Middle frontal gyrus (tissue), 1 donor: ENCODE results near the gene TBC1D9.

Experiments
- DNase-seq: peaks from one replicate; pipeline ENCODE4 v3.0.0-alpha.2; 2015; ENCODE audit warnings: low spot score; ENCODE audit errors: extremely low spot score

TBC1D9 gene

GRCh38 chr4:140622333-140622958 lies 133.7 kb downstream of the TBC1D9 start:
- no peak for DNase-seq

- no peak for DNase-seq
These were observed 135.0 kb downstream of the TBC1D9 start for GRCh38 chr4:140621161-140621560.

- DNase-seq, result no peak
These were observed 138.5 kb downstream of the TBC1D9 start for GRCh38 chr4:140617499-140618248.

GRCh38 chr4:140615451-140615850 lies 140.7 kb downstream of the TBC1D9 start:
- no peak for DNase-seq

- no peak for DNase-seq
These were observed 143.8 kb downstream of the TBC1D9 start for GRCh38 chr4:140612357-140612756.

GRCh38 chr4:140611854-140612253 lies 144.3 kb downstream of the TBC1D9 start:
- no peak for DNase-seq

- DNase-seq, result peak; percentile 16
These were observed 146.4 kb downstream of the TBC1D9 start for GRCh38 chr4:140609548-140610425.

- no peak for DNase-seq
These were observed 148.3 kb downstream of the TBC1D9 start for GRCh38 chr4:140607852-140608251.

GRCh38 chr4:140604544-140604943 lies 151.6 kb downstream of the TBC1D9 start:
- DNase-seq, result no peak

- no peak for DNase-seq
These were observed 152.9 kb downstream of the TBC1D9 start for GRCh38 chr4:140603286-140603685.

GRCh38 chr4:140602714-140603113 lies 153.5 kb downstream of the TBC1D9 start:
- no peak for DNase-seq

- no peak for DNase-seq
These were observed 155.8 kb downstream of the TBC1D9 start for GRCh38 chr4:140600408-140600807.

GRCh38 chr4:140595065-140595464 lies 161.1 kb downstream of the TBC1D9 start:
- no peak for DNase-seq

- DNase-seq, result no peak
These were observed 171.7 kb downstream of the TBC1D9 start for GRCh38 chr4:140584439-140584838.

- no peak for DNase-seq
These were observed 175.1 kb downstream of the TBC1D9 start for GRCh38 chr4:140581078-140581477.

GRCh38 chr4:140579278-140579677 lies 176.9 kb downstream of the TBC1D9 start:
- DNase-seq, result no peak

- DNase-seq, result no peak
These were observed 180.7 kb downstream of the TBC1D9 start for GRCh38 chr4:140575489-140575888.

GRCh38 chr4:140571620-140572019 lies 184.6 kb downstream of the TBC1D9 start:
- no peak for DNase-seq
